ENCODE results near the gene SEPTIN12.

DNA sequence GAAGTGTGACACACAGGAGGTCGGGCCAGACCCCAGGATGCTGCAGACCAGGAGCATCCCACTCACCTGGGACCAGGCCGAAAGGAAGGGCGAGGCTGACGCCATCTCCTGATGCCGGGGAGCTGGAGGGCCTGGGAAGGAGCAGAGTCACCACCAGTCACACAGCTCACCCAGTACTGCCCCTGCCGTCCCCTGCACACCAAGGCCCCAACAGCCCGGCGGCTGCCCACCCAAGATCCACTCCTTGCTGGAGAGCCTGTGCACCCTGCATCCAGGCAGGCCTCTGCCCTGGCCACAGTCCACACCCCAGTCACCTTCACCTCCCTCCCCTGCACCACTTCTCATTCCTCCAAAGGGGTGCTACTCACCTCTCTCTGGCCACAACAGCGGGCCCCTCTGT, 25.9 kb downstream of the SEPTIN12 start:
- TF ChIP-seq, protein P1, sequence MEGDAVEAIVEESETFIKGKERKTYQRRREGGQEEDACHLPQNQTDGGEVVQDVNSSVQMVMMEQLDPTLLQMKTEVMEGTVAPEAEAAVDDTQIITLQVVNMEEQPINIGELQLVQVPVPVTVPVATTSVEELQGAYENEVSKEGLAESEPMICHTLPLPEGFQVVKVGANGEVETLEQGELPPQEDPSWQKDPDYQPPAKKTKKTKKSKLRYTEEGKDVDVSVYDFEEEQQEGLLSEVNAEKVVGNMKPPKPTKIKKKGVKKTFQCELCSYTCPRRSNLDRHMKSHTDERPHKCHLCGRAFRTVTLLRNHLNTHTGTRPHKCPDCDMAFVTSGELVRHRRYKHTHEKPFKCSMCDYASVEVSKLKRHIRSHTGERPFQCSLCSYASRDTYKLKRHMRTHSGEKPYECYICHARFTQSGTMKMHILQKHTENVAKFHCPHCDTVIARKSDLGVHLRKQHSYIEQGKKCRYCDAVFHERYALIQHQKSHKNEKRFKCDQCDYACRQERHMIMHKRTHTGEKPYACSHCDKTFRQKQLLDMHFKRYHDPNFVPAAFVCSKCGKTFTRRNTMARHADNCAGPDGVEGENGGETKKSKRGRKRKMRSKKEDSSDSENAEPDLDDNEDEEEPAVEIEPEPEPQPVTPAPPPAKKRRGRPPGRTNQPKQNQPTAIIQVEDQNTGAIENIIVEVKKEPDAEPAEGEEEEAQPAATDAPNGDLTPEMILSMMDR (IDR thresholded peaks at IDR 0.05), result no peak
- TF ChIP-seq EP300 (IDR thresholded peaks at IDR 0.05) (no peak), POLR2A (IDR thresholded peaks at IDR 0.05) (no peak)

Data from ovary (tissue), 3 donors.